ENCODE results near the gene MRPL12.

- TF ChIP-seq EZH2 (IDR thresholded peaks at IDR 0.05; ENCODE audit: borderline replicate concordance) (no peak), CTCF (IDR thresholded peaks at IDR 0.05; ENCODE audit: poor library complexity) (no peak), EZH2phosphoT487 (IDR thresholded peaks at IDR 0.05; ENCODE audit: low read depth, severe bottlenecking, unreplicated experiment) (no peak)
Observed at GRCh38 chr17:81707725-81708646, 4.8 kb downstream of the MRPL12 start.

Measured in hepatocyte (in vitro differentiated cells).